Measurements from ENCODE around the gene SKI.
A peak's percentile ranks its signal among the peaks of the same experiment; 100 is the strongest.

Gene SKI

GRCh38 chr1:2205191-2205952, 22.7 kb upstream of the SKI start:
- peak overlapping the region; percentile 49 for H3K4me3 ChIP-seq (ENCODE audit: low read depth, low read length)
- no peak for TF ChIP-seq CTCF (IDR thresholded peaks at IDR 0.05; ENCODE audit: borderline replicate concordance, insufficient read depth, low read depth, low read length)

GRCh38 chr1:2206813-2207487, 21.2 kb upstream of the SKI start:
- no peak overlapping the region for H3K4me3 ChIP-seq (ENCODE audit: low read depth, low read length)
- no peak for TF ChIP-seq CTCF (IDR thresholded peaks at IDR 0.05; ENCODE audit: borderline replicate concordance, insufficient read depth, low read depth, low read length)

- no peak for TF ChIP-seq CTCF (IDR thresholded peaks at IDR 0.05; ENCODE audit: borderline replicate concordance, insufficient read depth, low read depth, low read length)
- no peak overlapping the region for H3K4me3 ChIP-seq (ENCODE audit: low read depth, low read length)
Measured at GRCh38 chr1:2208309-2209239, 19.5 kb upstream of the SKI start.

- TF ChIP-seq CTCF (IDR thresholded peaks at IDR 0.05; ENCODE audit: borderline replicate concordance, insufficient read depth, low read depth, low read length), result no peak
Measured at GRCh38 chr1:2209400-2210083, 18.6 kb upstream of the SKI start.

GRCh38 chr1:2210084-2210653, 17.9 kb upstream of the SKI start:
- no peak overlapping the region for H3K4me3 ChIP-seq (ENCODE audit: low read depth, low read length)
- no peak for TF ChIP-seq CTCF (IDR thresholded peaks at IDR 0.05; ENCODE audit: borderline replicate concordance, insufficient read depth, low read depth, low read length)

More at GRCh38 chr1:2209400-2210083, 18.6 kb upstream of the SKI start:
- no peak overlapping the region for H3K4me3 ChIP-seq (ENCODE audit: low read depth, low read length)

- TF ChIP-seq CTCF (IDR thresholded peaks at IDR 0.05; ENCODE audit: borderline replicate concordance, insufficient read depth, low read depth, low read length), result no peak
- H3K4me3 ChIP-seq (ENCODE audit: low read depth, low read length), result no peak overlapping the region
Measured at GRCh38 chr1:2210786-2211185, 17.3 kb upstream of the SKI start.

All from GM12875 (cell line).